A549 (cell line): ENCODE measurements around the gene AAK1. TPM values are rescaled to one million over a fixed set of nuclear protein-coding genes. Genes with fewer than 3 reads are reported as not detected.
"Not testable (repeated sequence)": the region's sequence is repeated elsewhere in the genome, so short reads cannot be mapped to it uniquely, and the experiment has no call there.

Source experiments
- ATAC-seq, 2 experiments: fragments of 200-7000 bp in 1 of 2; fragments of >200 bp in 1 of 2; cut with Nextera tagmentation in 1 of 2; cut with Tn5 transposase in 1 of 2; 3 replicates each; pipeline versions ENCODE4 v1.8.0 to v1.9.1; 2018 to 2020; ENCODE audit warnings: mild to moderate bottlenecking in 1 of 2, moderate library complexity in 1 of 2
- CTCF ChIA-PET: fragments of 300-600 bp; sonication (Branson Sonifier 250); formaldehyde crosslinking; extraction: SDS; loops from one replicate; lab custom pipeline; 2021; ENCODE audit warnings: antibody characterized with exemption, inconsistent platforms; lab: Yijun Ruan, JAX
- POLR2A ChIA-PET: fragments of 350-600 bp; formaldehyde crosslinking; extraction: SDS; loops from one replicate; lab custom pipeline; 2021; ENCODE audit warnings: antibody characterized with exemption, inconsistent platforms; lab: Yijun Ruan, JAX
- DNase-seq, 2 experiments: peaks; one replicate each; pipeline versions ENCODE4 v3.0.0 to v3.0.0-alpha.2; 2011 to 2016; ENCODE audit warnings: low read depth in 1 of 2, low spot score in 1 of 2
- FAIRE-seq: peaks from 2 replicates; lab custom pipeline; 2011; peaks lifted over from hg19 to GRCh38; lab: Jason Lieb, UNC
- H3K27ac ChIP-seq, 2 experiments: fragments of >200 bp; sonication (Bioruptor Twin); formaldehyde crosslinking; 3 replicates each; pipeline ENCODE4 v1.5.1; 2016 to 2017
- H3K4me1 ChIP-seq: fragments of >200 bp; sonication (Bioruptor Twin); formaldehyde crosslinking; 3 replicates; pipeline ENCODE4 v1.6.1; 2016
- H3K4me2 ChIP-seq: fragments of >200 bp; sonication (Bioruptor Twin); formaldehyde crosslinking; 3 replicates; pipeline ENCODE4 v1.6.1; 2016
- H3K4me3 ChIP-seq: fragments of >200 bp; sonication (Bioruptor Twin); formaldehyde crosslinking; 3 replicates; pipeline ENCODE4 v1.5.1; 2016
- H3K9me3 ChIP-seq: fragments of >200 bp; sonication (Bioruptor Twin); formaldehyde crosslinking; 3 replicates; pipeline ENCODE4 v1.6.1; 2016
- BHLHE40 ChIP-seq: IDR thresholded peaks from 2 replicates; pipeline ENCODE4 v1.6.1; 2012; ENCODE audit warnings: low read depth, low read length, inconsistent platforms
- CBX2 ChIP-seq: fragments of 200-600 bp; sonication (generic); IDR thresholded peaks from 2 replicates; pipeline ENCODE4 v1.6.1; 2016; ENCODE audit warnings: low read depth, mild to moderate bottlenecking, borderline replicate concordance
- CEBPB ChIP-seq, 2 experiments: fragments of >200 bp in 1 of 2; sonication (Bioruptor Twin) in 1 of 2; formaldehyde crosslinking in 1 of 2; IDR thresholded peaks; 2 replicates each; pipeline ENCODE4 v1.6.1; 2012 to 2016
- CHD2 ChIP-seq: fragments of 150-350 bp; IDR thresholded peaks from 2 replicates; pipeline ENCODE4 v1.6.1; 2014; ENCODE audit warnings: low read length; ENCODE audit not compliant: partially characterized antibody
- CHD4 ChIP-seq: fragments of 200-600 bp; sonication (generic); IDR thresholded peaks from 2 replicates; pipeline ENCODE4 v1.6.1; 2016; ENCODE audit warnings: antibody characterized with exemption, mild to moderate bottlenecking, borderline replicate concordance
- CTCF ChIP-seq: fragments of >200 bp; sonication (Bioruptor Twin); formaldehyde crosslinking; IDR thresholded peaks from 3 replicates; pipeline ENCODE4 v1.5.1; 2016
- EHMT2 ChIP-seq: fragments of 200-600 bp; sonication (generic); IDR thresholded peaks from 2 replicates; pipeline ENCODE4 v1.6.1; 2016; ENCODE audit warnings: antibody characterized with exemption, low read depth, mild to moderate bottlenecking, moderate library complexity
- ESRRA ChIP-seq: fragments of 150-350 bp; IDR thresholded peaks from 2 replicates; pipeline ENCODE4 v1.6.1; 2014; ENCODE audit warnings: mild to moderate bottlenecking, low read length, borderline replicate concordance
- FOSL2 ChIP-seq, 2 experiments: fragments of 450-650 bp in 1 of 2; fragments of >200 bp in 1 of 2; sonication (Bioruptor Twin) in 1 of 2; formaldehyde crosslinking; IDR thresholded peaks; 2 replicates each; pipeline versions ENCODE4 v1.5.0 to v1.6.1; 2016 to 2020; ENCODE audit warnings: mild to moderate bottlenecking in 1 of 2, moderate library complexity in 1 of 2
- HMGXB4 ChIP-seq: fragments of 250-450 bp; sonication (Bioruptor Pico); IDR thresholded peaks from 2 replicates; pipeline ENCODE4 v1.5.0; 2021; ENCODE audit warnings: mild to moderate bottlenecking, moderate library complexity, borderline replicate concordance
- MAX ChIP-seq: IDR thresholded peaks from 2 replicates; pipeline ENCODE4 v1.6.1; 2012
- MYC ChIP-seq: IDR thresholded peaks from 2 replicates; pipeline ENCODE4 v1.6.1; 2012; ENCODE audit warnings: mild to moderate bottlenecking, inconsistent platforms, low read length, improper control_type of control experiment, borderline replicate concordance
- NR3C1 ChIP-seq: fragments of >200 bp; sonication (Bioruptor Twin); formaldehyde crosslinking; IDR thresholded peaks from 3 replicates; pipeline ENCODE4 v1.6.1; 2017
- POLR2AphosphoS2 ChIP-seq: conservative IDR thresholded peaks from 2 replicates; pipeline ENCODE4 v1.6.1; 2012; ENCODE audit warnings: low read length, improper control_type of control experiment, inconsistent platforms
- RCOR1 ChIP-seq: fragments of 150-350 bp; IDR thresholded peaks from 2 replicates; pipeline ENCODE4 v1.6.1; 2014; ENCODE audit warnings: antibody characterized with exemption, low read length, low read depth
- RFX5 ChIP-seq: fragments of 450-650 bp; IDR thresholded peaks from 2 replicates; pipeline ENCODE4 v1.7.1; 2014; ENCODE audit warnings: antibody characterized with exemption, mild to moderate bottlenecking, moderate library complexity
- RNF2 ChIP-seq: fragments of 200-600 bp; sonication (generic); IDR thresholded peaks from 2 replicates; pipeline ENCODE4 v1.6.1; 2016; ENCODE audit warnings: low read depth, mild to moderate bottlenecking, antibody characterized with exemption, moderate library complexity, borderline replicate concordance
- ZC3H11A ChIP-seq: fragments of 450-650 bp; IDR thresholded peaks from 2 replicates; pipeline ENCODE4 v1.6.1; 2014; ENCODE audit warnings: antibody characterized with exemption, mild to moderate bottlenecking
- ZNF302 ChIP-seq: fragments of 250-450 bp; sonication (Bioruptor Pico); IDR thresholded peaks from 2 replicates; pipeline ENCODE4 v1.9.0; 2021; ENCODE audit warnings: inconsistent platforms, mild to moderate bottlenecking, moderate library complexity
- WGBS: methylation state at CpG from one replicate; pipeline ENCODE4 v1.1.6; 2017; ENCODE audit errors: missing lambda C conversion rate; 5-methylcytosine and 5-hydroxymethylcytosine counted together
- polyA plus RNA-seq, 4 experiments: library from polyadenylated mRNA; depleted of rRNA in 3 of 4; stranded (reverse); fragments of >200 nt; fragmentation: RNase III in 1 of 4; extraction: RNeasy Plus Mini Kit Qiagen cat#74134 plus additional on column Dnase treatment in 1 of 4; gene quantifications; 2 replicates in 3 of 4; 3 replicates in 1 of 4; pipeline ENCODE4 v1.2.3, GENCODE V29; 2011 to 2017

AAK1 gene
- polyA plus RNA-seq, 2 of the 4 experiments (the other 2 are of a cell fraction): 15.9 to 25.7 TPM

- WGBS: 97% methylated on average over 5 of the region's 5 CpGs
- DNase-seq, FAIRE-seq, ATAC-seq, H3K4me3 ChIP-seq, H3K4me2 ChIP-seq, H3K27ac ChIP-seq, POLR2A ChIA-PET, H3K9me3 ChIP-seq: not testable (repeated sequence)
- CTCF ChIA-PET: interaction anchor here (1.0 to 3.4 kb wide), 6 partner anchors 10 to 170 kb away, joined by 3 to 11 read pairs (median 6); no protein-coding TSS in a partner anchor
- H3K4me1 ChIP-seq: peaks cover 30% of the 10 kb centered on the region
- 0 out of 2 replicates have a peak, but pooled peaks have one; percentile 9 for TF ChIP-seq ZC3H11A
Observed at GRCh38 chr2:69647196-69647595, 3.7 kb upstream of the AAK1 start.

- H3K27ac ChIP-seq: no peak overlapping the region
- POLR2A ChIA-PET: no interaction called here
Observed at GRCh38 chr2:69646714-69647113, 3.2 kb upstream of the AAK1 start.

GRCh38 chr2:69645921-69646320 is 2.4 kb upstream of the AAK1 start:
- H3K4me1 ChIP-seq: peaks cover 36% of the 10 kb centered on the region
- WGBS: 77% methylated on average over 2 of the region's 2 CpGs
- H3K9me3 ChIP-seq: no peaks in the 10 kb centered on the region
- H3K27ac ChIP-seq: no peak overlapping the region
- POLR2A ChIA-PET: no interaction called here
- no peak overlapping the region for H3K4me3 ChIP-seq
- FAIRE-seq (no peak), DNase-seq (no peak), ATAC-seq (no peak)
- CTCF ChIA-PET: interaction anchor here (1.1 to 3.4 kb wide), 9 partner anchors 9 to 85 kb away, joined by 3 to 11 read pairs (median 6); no protein-coding TSS in a partner anchor
- no peak for TF ChIP-seq MYC
- TF ChIP-seq RCOR1: no peak
- no peak for TF ChIP-seq HMGXB4 (CRISPR knock-in tag)
- no peak for TF ChIP-seq FOSL2 (IDR thresholded peaks at IDR 0.05)
- TF ChIP-seq FOSL2 (CRISPR knock-in tag; IDR thresholded peaks at IDR 0.05): no peak
- TF ChIP-seq MAX: no peak
- TF ChIP-seq NR3C1: no peak
- TF ChIP-seq RNF2: no peak
- no peak for TF ChIP-seq CTCF
- TF ChIP-seq ZNF302 (CRISPR knock-in tag): no peak
- TF ChIP-seq CHD2: no peak
- no peak for TF ChIP-seq CHD4
- no peak for TF ChIP-seq ESRRA
- TF ChIP-seq CBX2: no peak
- TF ChIP-seq BHLHE40: no peak
- no peak for TF ChIP-seq EHMT2
- peak overlapping the region; percentile 3; the same call in 1 of the 3 replicates for H3K4me2 ChIP-seq

More at GRCh38 chr2:69646714-69647113, 3.2 kb upstream of the AAK1 start:
- FAIRE-seq (no peak), DNase-seq (no peak)
- TF ChIP-seq RFX5 (no peak), CTCF (no peak), CEBPB (IDR thresholded peaks at IDR 0.05) (no peak), POLR2AphosphoS2 (no peak), FOSL2 (IDR thresholded peaks at IDR 0.05) (no peak), FOSL2 (CRISPR knock-in tag; IDR thresholded peaks at IDR 0.05) (no peak)
- TF ChIP-seq, all 56 proteins: peak for 0
- Histone ChIP-seq H3K4me1 (peaks cover 30% of the 10 kb centered on the region), H3K4me3 (no peak overlapping the region), H3K4me2 (no peak overlapping the region), H3K9me3 (no peaks in the 10 kb centered on the region)
- WGBS: 97% methylated on average over 1 of the region's 1 CpG
- CTCF ChIA-PET: interaction anchor here (1.0 to 3.4 kb wide), 8 partner anchors 9 to 170 kb away, joined by 3 to 11 read pairs (median 6); no protein-coding TSS in a partner anchor
- no peak for ATAC-seq
